NCI-H526 (cell line): ENCODE results near the gene N4BP2L2.

Experiments
- DNase-seq, 2 experiments: peaks; one replicate each; lab custom pipeline; 2025; lab: John Stamatoyannopoulos, UW

Gene N4BP2L2

GRCh38 chr13:32468502-32469142 is 70.0 kb downstream of the N4BP2L2 start:
- no peak for DNase-seq

- DNase-seq = no peak
Measured at GRCh38 chr13:32456591-32456990, 82.0 kb downstream of the N4BP2L2 start.

- DNase-seq = no peak
Measured at GRCh38 chr13:32455594-32455903, 83.0 kb downstream of the N4BP2L2 start.

GRCh38 chr13:32454886-32455593 is 83.6 kb downstream of the N4BP2L2 start:
- DNase-seq = no peak

- no peak for DNase-seq
Measured at GRCh38 chr13:32453981-32454380, 84.6 kb downstream of the N4BP2L2 start.

GRCh38 chr13:32448972-32449371 is 89.6 kb downstream of the N4BP2L2 start:
- no peak for DNase-seq

GRCh38 chr13:32447894-32448623 is 90.5 kb downstream of the N4BP2L2 start:
- no peak for DNase-seq

- DNase-seq = no peak
Measured at GRCh38 chr13:32446773-32447465, 91.7 kb downstream of the N4BP2L2 start.

GRCh38 chr13:32446220-32446619 is 92.4 kb downstream of the N4BP2L2 start:
- DNase-seq = no peak

- no peak for DNase-seq
Measured at GRCh38 chr13:32445461-32445860, 93.1 kb downstream of the N4BP2L2 start.

GRCh38 chr13:32443111-32443510 is 95.5 kb downstream of the N4BP2L2 start:
- peak; percentile 25 to 68 for DNase-seq

GRCh38 chr13:32438871-32439270 is 99.7 kb downstream of the N4BP2L2 start:
- DNase-seq = no peak

GRCh38 chr13:32432856-32433255 is 105.7 kb downstream of the N4BP2L2 start:
- peak in 1 of 2 experiments; percentile 12 for DNase-seq

- no peak for DNase-seq
Measured at GRCh38 chr13:32431361-32431760, 107.2 kb downstream of the N4BP2L2 start.

- DNase-seq = no peak
Measured at GRCh38 chr13:32430018-32430747, 108.4 kb downstream of the N4BP2L2 start.

GRCh38 chr13:32429433-32429909 is 109.1 kb downstream of the N4BP2L2 start:
- DNase-seq = no peak

- no peak for DNase-seq
Measured at GRCh38 chr13:32428581-32429432, 109.8 kb downstream of the N4BP2L2 start.

GRCh38 chr13:32427852-32428580 is 110.6 kb downstream of the N4BP2L2 start, which contains the start of gene N4BP2L1:
Gene N4BP2L1 (minus strand): TSS chr13:32428130. CDS start chr13:32428082, 48 bp downstream.
- DNase-seq = peak; percentile 48 to 80

- peak; percentile 39 to 85 for DNase-seq
Measured at GRCh38 chr13:32426990-32427851, 111.4 kb downstream of the N4BP2L2 start.
